Hindlimb muscle (tissue), 1 donor: ENCODE results near the gene LONP1. TPM values are rescaled to one million over a fixed set of nuclear protein-coding genes. Genes with fewer than 3 reads are reported as not detected.
A peak's percentile ranks its signal among the peaks of the same experiment; 100 is the strongest.
"Not testable (repeated sequence)": the region's sequence is repeated elsewhere in the genome, so short reads cannot be mapped to it uniquely, and the experiment has no call there.

Source experiments
- DNase-seq: peaks from one replicate; pipeline ENCODE4 v3.0.0-alpha.2; 2013
- polyA plus RNA-seq: library from polyadenylated mRNA; unstranded; fragments of 120-200 nt; gene quantifications from one replicate; pipeline ENCODE4 v1.2.1, GENCODE V29; 2013; ENCODE audit not compliant: insufficient read length

Gene LONP1
- polyA plus RNA-seq, 1 donor, result 67.0 TPM

GRCh38 chr19:5693195-5694166 is 26.5 kb downstream of the LONP1 start:
- no peak for DNase-seq

GRCh38 chr19:5692723-5693194 is 27.2 kb downstream of the LONP1 start:
- DNase-seq, result no peak

- no peak for DNase-seq
These were observed 27.9 kb downstream of the LONP1 start for GRCh38 chr19:5691822-5692722.

- peak; percentile 79 for DNase-seq
These were observed 28.8 kb downstream of the LONP1 start for GRCh38 chr19:5690955-5691821.

- DNase-seq, result peak; percentile 98
These were observed 29.6 kb downstream of the LONP1 start, which contains the start of gene RPL36 for GRCh38 chr19:5690125-5690954. RPL36 (plus strand) TSS chr19:5690295; CDS start chr19:5690508, 213 bp downstream.

GRCh38 chr19:5688262-5688881 is 31.6 kb downstream of the LONP1 start:
- not testable (repeated sequence) for DNase-seq

GRCh38 chr19:5687360-5688198 is 32.4 kb downstream of the LONP1 start:
- DNase-seq, result no peak

- DNase-seq, result peak; percentile 91
These were observed 33.1 kb downstream of the LONP1 start for GRCh38 chr19:5686647-5687359.

- no peak for DNase-seq
These were observed 33.7 kb downstream of the LONP1 start for GRCh38 chr19:5686326-5686646.

- DNase-seq, result no peak
These were observed 35.1 kb downstream of the LONP1 start for GRCh38 chr19:5684694-5685430.

- DNase-seq, result no peak
These were observed 36.6 kb downstream of the LONP1 start for GRCh38 chr19:5683177-5683886.

GRCh38 chr19:5682107-5682482 is 37.9 kb downstream of the LONP1 start:
- no peak for DNase-seq

- no peak for DNase-seq
These were observed 38.4 kb downstream of the LONP1 start for GRCh38 chr19:5681391-5682106.

GRCh38 chr19:5680437-5681368 is 39.2 kb downstream of the LONP1 start, which contains the start of the genes HSD11B1L and MICOS13:
HSD11B1L (plus strand) TSS chr19:5681027; CDS start chr19:5684833, 3,806 bp downstream.
MICOS13 (minus strand) TSS chr19:5680516; CDS start chr19:5680486, 30 bp downstream.
- DNase-seq, result peak; percentile 98

- no peak for DNase-seq
These were observed 39.9 kb downstream of the LONP1 start for GRCh38 chr19:5680084-5680436.
